HCT116 (cell line): ENCODE results near the gene MUS81.

Experiments
- CEBPB ChIP-seq: IDR thresholded peaks from 2 replicates; pipeline ENCODE4 v1.6.1; 2012; ENCODE audit warnings: low read depth
- CTCF ChIP-seq, 3 experiments: fragments of 200-600 bp in 1 of 3; sonication (generic) in 1 of 3; IDR thresholded peaks in 2 of 3; conservative IDR thresholded peaks in 1 of 3; 2 replicates each; pipeline ENCODE4 v1.5.1; 2012 to 2017; ENCODE audit warnings: low read depth in 2 of 3, low read length in 2 of 3, antibody characterized with exemption in 1 of 3, borderline replicate concordance in 1 of 3, control low read depth in 1 of 3, mild to moderate bottlenecking in 1 of 3, mixed read lengths in 1 of 3, mixed run types in 1 of 3, moderate library complexity in 1 of 3; ENCODE audit not compliant: insufficient read depth in 1 of 3
- ELF1 ChIP-seq: IDR thresholded peaks from 2 replicates; pipeline ENCODE4 v1.6.1; 2012; ENCODE audit warnings: low read depth, borderline replicate concordance
- EZH2 ChIP-seq: fragments of 200-600 bp; sonication (generic); IDR thresholded peaks from 2 replicates; pipeline ENCODE4 v1.6.1; 2017; ENCODE audit warnings: antibody characterized with exemption, mixed run types
- EZH2phosphoT487 ChIP-seq: fragments of 200-600 bp; IDR thresholded peaks from 2 replicates; pipeline ENCODE4 v1.6.1; 2018; ENCODE audit warnings: antibody characterized with exemption, borderline replicate concordance
- FOSL1 ChIP-seq: IDR thresholded peaks from 2 replicates; pipeline ENCODE4 v1.6.1; 2012; ENCODE audit warnings: low read depth
- MAX ChIP-seq: IDR thresholded peaks from 2 replicates; pipeline ENCODE4 v1.6.1; 2012
- POLR2A ChIP-seq: IDR thresholded peaks from 2 replicates; pipeline ENCODE4 v1.7.0; 2011; ENCODE audit warnings: borderline replicate concordance; ENCODE audit not compliant: insufficient read depth, insufficient read length; ENCODE audit errors: extremely low read depth
- POLR2AphosphoS5 ChIP-seq: IDR thresholded peaks from 2 replicates; pipeline ENCODE4 v1.6.1; 2011; ENCODE audit warnings: mild to moderate bottlenecking, low read depth, low read length, moderate library complexity
- SP1 ChIP-seq: IDR thresholded peaks from 2 replicates; pipeline ENCODE4 v1.6.1; 2012; ENCODE audit warnings: low read depth
- YY1 ChIP-seq: IDR thresholded peaks from 2 replicates; pipeline ENCODE4 v1.6.1; 2011; ENCODE audit warnings: low read length, low read depth, moderate library complexity, mild to moderate bottlenecking; ENCODE audit not compliant: insufficient replicate concordance; ENCODE audit errors: extremely low read depth
- ZFX ChIP-seq: fragments of 450-650 bp; IDR thresholded peaks from 2 replicates; pipeline ENCODE4 v1.6.1; 2017
- ZNF274 ChIP-seq: fragments of 200-500 bp; sonication (Bioruptor generic); IDR thresholded peaks from 2 replicates; pipeline ENCODE4 v1.6.1; 2014; ENCODE audit warnings: mild to moderate bottlenecking, low read depth, low read length, inconsistent platforms
- TF ChIP-seq, protein P1 (sequence below): IDR thresholded peaks from 2 replicates; pipeline ENCODE4 v1.6.1; 2012

DNA sequence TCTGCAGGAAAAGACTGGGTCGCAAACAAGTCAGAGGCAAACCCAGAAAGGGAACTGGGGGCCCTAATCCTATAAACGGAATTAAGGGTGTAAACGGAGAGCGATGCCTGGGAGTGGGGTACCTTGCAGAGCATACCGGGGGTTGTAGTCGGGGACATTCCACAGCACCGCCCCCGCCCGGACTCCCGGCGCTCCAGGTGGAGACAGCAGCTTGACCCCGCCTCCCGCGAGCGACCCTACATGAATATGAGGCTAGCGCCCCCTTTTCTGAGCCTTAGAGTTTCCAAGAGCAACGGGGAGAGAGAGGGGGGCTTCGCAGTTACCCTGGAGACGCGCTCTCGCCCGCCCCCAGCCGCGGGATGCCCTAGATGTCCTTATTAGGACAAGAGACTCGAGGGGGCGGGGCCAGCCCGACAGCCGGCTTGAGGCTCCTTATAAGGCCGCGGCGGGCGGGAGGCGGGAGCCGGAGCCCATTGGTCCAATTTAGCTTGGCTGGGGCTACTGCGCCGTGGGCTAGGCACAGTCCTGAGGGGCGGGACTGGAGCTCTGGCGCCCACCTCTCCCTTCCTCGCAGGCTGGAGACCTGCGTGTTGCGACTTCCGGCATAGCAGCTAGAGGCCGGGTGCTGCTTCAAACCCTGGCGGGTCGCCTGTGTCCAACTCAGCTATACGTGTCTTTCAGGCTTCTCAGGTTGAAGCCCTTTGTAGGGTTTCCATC is 980 bp upstream of the MUS81 start:
- TF ChIP-seq CEBPB (no peak), POLR2AphosphoS5 (peak; percentile 64; the same call in 1 of the 2 replicates), YY1 (no peak), POLR2A (peak; percentile 78), CTCF (IDR thresholded peaks at IDR 0.05 in 2 of 3, conservative IDR thresholded peaks at IDR 0.05 in 1 of 3; ENCODE audit: borderline replicate concordance in 1 of 3, insufficient read depth in 1 of 3, low read depth in 2 of 3, low read length in 2 of 3) (no peak), ELF1 (no peak), SP1 (no peak), FOSL1 (no peak), MAX (no peak), EZH2 (no peak), ZNF274 (no peak), ZFX (no peak), EZH2phosphoT487 (no peak)
- TF ChIP-seq, protein P1, sequence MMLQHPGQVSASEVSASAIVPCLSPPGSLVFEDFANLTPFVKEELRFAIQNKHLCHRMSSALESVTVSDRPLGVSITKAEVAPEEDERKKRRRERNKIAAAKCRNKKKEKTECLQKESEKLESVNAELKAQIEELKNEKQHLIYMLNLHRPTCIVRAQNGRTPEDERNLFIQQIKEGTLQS, result no peak
